ENCODE data around the gene MTRFR.

GRCh38 chr12:123293178-123293760 lies 60.0 kb downstream of the MTRFR start:
- no peak for TF ChIP-seq CTCF (IDR thresholded peaks at IDR 0.05)
- no peak for TF ChIP-seq POLR2A (IDR thresholded peaks at IDR 0.05)
- TF ChIP-seq EP300 (IDR thresholded peaks at IDR 0.05), result no peak
